Stimulated activated CD8-positive, alpha-beta memory T cell treated with anti-CD3 and anti-CD28 coated beads, Interleukin-15, amount 100 ng/mL, for 4 hours (primary cell): ENCODE data around the gene KRTAP1-3.
"Not testable (repeated sequence)": the region's sequence is repeated elsewhere in the genome, so short reads cannot be mapped to it uniquely, and the experiment has no call there.

ENCODE experiments used
- DNase-seq, 2 donors: peaks; one replicate each; pipeline ENCODE4 v3.0.0-alpha.2; 2020; ENCODE audit warnings: low read depth in 2 of 2

The KRTAP1-3 gene

GRCh38 chr17:41054556-41054955 is 19.9 kb upstream of the KRTAP1-3 start:
- DNase-seq = not testable (repeated sequence)

- DNase-seq = no peak
Observed at GRCh38 chr17:41054025-41054424, 19.4 kb upstream of the KRTAP1-3 start.

GRCh38 chr17:41052566-41052965 is 17.9 kb upstream of the KRTAP1-3 start:
- DNase-seq = no peak

GRCh38 chr17:41049110-41049509 is 14.4 kb upstream of the KRTAP1-3 start:
- no peak for DNase-seq

GRCh38 chr17:41048441-41048840 is 13.8 kb upstream of the KRTAP1-3 start:
- no peak for DNase-seq

- not testable (repeated sequence) for DNase-seq
Observed at GRCh38 chr17:41046735-41047465, 12.2 kb upstream of the KRTAP1-3 start, which contains the start of gene KRTAP2-1. Gene KRTAP2-1 (minus strand): TSS chr17:41047316. CDS start chr17:41047267, 49 bp downstream.

- DNase-seq = no peak
Observed at GRCh38 chr17:41042953-41043352, 8.3 kb upstream of the KRTAP1-3 start.

GRCh38 chr17:41040783-41041571 is 6.3 kb upstream of the KRTAP1-3 start, which contains the start of gene KRTAP1-1:
Gene KRTAP1-1 (minus strand): TSS chr17:41041450. CDS start chr17:41041397, 53 bp downstream.
- DNase-seq = not testable (repeated sequence)

- no peak for DNase-seq
Observed at GRCh38 chr17:41037853-41038350, 3.2 kb upstream of the KRTAP1-3 start.

- DNase-seq = no peak
Observed at GRCh38 chr17:41029633-41030245, 4.9 kb downstream of the KRTAP1-3 start, which contains the start of gene KRTAP1-4. Gene KRTAP1-4 (minus strand): TSS chr17:41030195. CDS start chr17:41030078, 117 bp downstream.

GRCh38 chr17:41026715-41027471 is 7.8 kb downstream of the KRTAP1-3 start, which contains the start of gene KRTAP1-5:
Gene KRTAP1-5 (minus strand): TSS chr17:41027208. CDS start chr17:41027155, 53 bp downstream.
- no peak for DNase-seq

GRCh38 chr17:41024697-41025096 is 10.0 kb downstream of the KRTAP1-3 start:
- DNase-seq = no peak

- no peak for DNase-seq
Observed at GRCh38 chr17:41020336-41020735, 14.3 kb downstream of the KRTAP1-3 start.

- no peak for DNase-seq
Observed at GRCh38 chr17:41019415-41019814, 15.3 kb downstream of the KRTAP1-3 start.

- no peak for DNase-seq
Observed at GRCh38 chr17:41018541-41018940, 16.1 kb downstream of the KRTAP1-3 start.

- no peak for DNase-seq
Observed at GRCh38 chr17:41016578-41017215, 18.0 kb downstream of the KRTAP1-3 start.

- DNase-seq = no peak
Observed at GRCh38 chr17:41015454-41015853, 19.2 kb downstream of the KRTAP1-3 start.

- DNase-seq = no peak
Observed at GRCh38 chr17:41013606-41014005, 21.1 kb downstream of the KRTAP1-3 start.

GRCh38 chr17:41013181-41013580 is 21.5 kb downstream of the KRTAP1-3 start:
- DNase-seq = no peak

GRCh38 chr17:41012326-41013120 is 22.2 kb downstream of the KRTAP1-3 start:
- no peak for DNase-seq
